Islet precursor cell (in vitro differentiated cells): ENCODE results near the gene PTGER2.

Source experiments
- DNase-seq: peaks from one replicate; pipeline ENCODE4 v3.0.0-alpha.2; 2018

Gene PTGER2

GRCh38 chr14:52313903-52314594 lies at the start of gene PTGER2:
PTGER2 (plus strand) TSS chr14:52314312; CDS start chr14:52314549, 237 bp downstream.
- DNase-seq = peak; percentile 84

- no peak for DNase-seq
Measured at GRCh38 chr14:52265253-52265652, 48.9 kb upstream of the PTGER2 start.

GRCh38 chr14:52266179-52266578 lies 47.9 kb upstream of the PTGER2 start:
- no peak for DNase-seq

GRCh38 chr14:52266782-52267181 lies 47.3 kb upstream of the PTGER2 start:
- DNase-seq = no peak

- peak; percentile 59 for DNase-seq
Measured at GRCh38 chr14:52267501-52268278, 46.4 kb upstream of the PTGER2 start, which contains the start of gene PTGDR. PTGDR (plus strand) TSS chr14:52267698; CDS start chr14:52267815, 117 bp downstream.

GRCh38 chr14:52268279-52269061 lies 45.6 kb upstream of the PTGER2 start:
- peak; percentile 57 for DNase-seq

- DNase-seq = no peak
Measured at GRCh38 chr14:52269100-52269499, 45.0 kb upstream of the PTGER2 start.

- no peak for DNase-seq
Measured at GRCh38 chr14:52269982-52270381, 44.1 kb upstream of the PTGER2 start.

- DNase-seq = no peak
Measured at GRCh38 chr14:52271538-52271937, 42.6 kb upstream of the PTGER2 start.

- no peak for DNase-seq
Measured at GRCh38 chr14:52272375-52272774, 41.7 kb upstream of the PTGER2 start.

GRCh38 chr14:52275372-52275771 lies 38.7 kb upstream of the PTGER2 start:
- DNase-seq = no peak

GRCh38 chr14:52277552-52277951 lies 36.6 kb upstream of the PTGER2 start:
- no peak for DNase-seq

GRCh38 chr14:52279408-52279807 lies 34.7 kb upstream of the PTGER2 start:
- DNase-seq = no peak

GRCh38 chr14:52283099-52283498 lies 31.0 kb upstream of the PTGER2 start:
- DNase-seq = peak; percentile 58

GRCh38 chr14:52286661-52287649 lies 27.2 kb upstream of the PTGER2 start:
- no peak for DNase-seq

- DNase-seq = no peak
Measured at GRCh38 chr14:52296378-52296777, 17.7 kb upstream of the PTGER2 start.

GRCh38 chr14:52298795-52299194 lies 15.3 kb upstream of the PTGER2 start:
- DNase-seq = no peak

- no peak for DNase-seq
Measured at GRCh38 chr14:52299692-52300278, 14.3 kb upstream of the PTGER2 start.

- DNase-seq = no peak
Measured at GRCh38 chr14:52303236-52303635, 10.9 kb upstream of the PTGER2 start.

GRCh38 chr14:52304248-52304904 lies 9.7 kb upstream of the PTGER2 start:
- DNase-seq = no peak

- no peak for DNase-seq
Measured at GRCh38 chr14:52305014-52305413, 9.1 kb upstream of the PTGER2 start.
